SK-N-SH (cell line): ENCODE data around the gene MRPS24.

Experiments
- EP300 ChIP-seq, 2 experiments: IDR thresholded peaks; 2 replicates each; pipeline versions ENCODE4 v1.4.0 to v1.6.1; 2012; ENCODE audit warnings: borderline replicate concordance in 1 of 2, low read depth in 1 of 2, low read length in 1 of 2
- GABPA ChIP-seq: IDR thresholded peaks from 2 replicates; pipeline ENCODE4 v1.4.0; 2012; ENCODE audit warnings: low read depth, mild to moderate bottlenecking
- JUND ChIP-seq: IDR thresholded peaks from 2 replicates; pipeline ENCODE4 v1.4.0; 2012
- POLR2AphosphoS5 ChIP-seq: IDR thresholded peaks from 2 replicates; pipeline ENCODE4 v1.6.1; 2012; ENCODE audit warnings: low read depth, low read length
- RAD21 ChIP-seq: IDR thresholded peaks from 2 replicates; pipeline ENCODE4 v1.6.1; 2012; ENCODE audit warnings: mild to moderate bottlenecking, low read length
- RFX5 ChIP-seq: IDR thresholded peaks from 2 replicates; pipeline ENCODE4 v1.6.1; 2012; ENCODE audit warnings: mild to moderate bottlenecking, improper control_type of control experiment, low read length
- RXRA ChIP-seq: IDR thresholded peaks from 2 replicates; pipeline ENCODE4 v1.4.0; 2012; ENCODE audit warnings: low read depth, mild to moderate bottlenecking, borderline replicate concordance
- SMC3 ChIP-seq: IDR thresholded peaks from 2 replicates; pipeline ENCODE4 v1.6.1; 2012; ENCODE audit warnings: low read depth, low read length, improper control_type of control experiment
- YY1 ChIP-seq: IDR thresholded peaks from 2 replicates; pipeline ENCODE4 v1.4.0; 2012; ENCODE audit warnings: low read depth, mild to moderate bottlenecking
- TF ChIP-seq, protein P1 (sequence below): IDR thresholded peaks from 2 replicates; pipeline ENCODE4 v1.4.0; 2012; ENCODE audit warnings: low read depth, borderline replicate concordance
- TF ChIP-seq, protein P2 (sequence below): fragments of 200-600 bp; sonication (generic); IDR thresholded peaks from 2 replicates; pipeline ENCODE4 v1.6.1; 2017; ENCODE audit warnings: antibody characterized with exemption, mild to moderate bottlenecking, moderate library complexity
- TF ChIP-seq, protein P3 (sequence below): IDR thresholded peaks from 2 replicates; pipeline ENCODE4 v1.6.1; 2012; ENCODE audit warnings: mild to moderate bottlenecking, low read depth, low read length, moderate library complexity
- TF ChIP-seq, protein P4 (sequence below): fragments of 150-350 bp; IDR thresholded peaks from 2 replicates; pipeline ENCODE4 v1.6.1; 2017; ENCODE audit warnings: antibody characterized with exemption, low read length, low read depth, borderline replicate concordance
- TF ChIP-seq, protein P5 (sequence below): IDR thresholded peaks from 2 replicates; pipeline ENCODE4 v1.4.0; 2012; ENCODE audit warnings: low read depth

DNA sequence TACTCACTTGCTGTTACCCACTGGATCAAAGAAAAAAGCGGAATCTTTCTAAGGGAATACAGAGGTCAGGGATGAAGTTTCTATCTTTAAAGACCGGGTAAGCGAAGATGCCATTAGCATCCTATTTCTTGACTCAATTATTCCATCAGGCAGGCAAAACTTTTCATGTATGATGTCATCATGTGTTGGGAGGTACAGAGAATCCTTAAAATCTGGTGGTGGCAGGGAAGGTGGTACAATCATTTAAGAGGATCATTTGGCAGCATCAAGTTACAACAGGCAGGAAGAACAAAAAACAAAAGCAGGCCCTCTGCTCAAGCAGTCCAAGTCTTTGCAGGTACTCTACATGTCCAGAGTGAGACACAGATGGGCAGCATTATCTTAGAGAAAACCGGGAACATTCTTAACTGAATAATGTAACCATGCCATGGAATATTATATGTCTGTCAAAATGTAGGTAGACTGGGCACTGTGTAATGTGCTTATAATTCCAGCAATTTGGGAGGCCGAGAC lies 33.3 kb upstream of the MRPS24 start:
- TF ChIP-seq, protein P1, sequence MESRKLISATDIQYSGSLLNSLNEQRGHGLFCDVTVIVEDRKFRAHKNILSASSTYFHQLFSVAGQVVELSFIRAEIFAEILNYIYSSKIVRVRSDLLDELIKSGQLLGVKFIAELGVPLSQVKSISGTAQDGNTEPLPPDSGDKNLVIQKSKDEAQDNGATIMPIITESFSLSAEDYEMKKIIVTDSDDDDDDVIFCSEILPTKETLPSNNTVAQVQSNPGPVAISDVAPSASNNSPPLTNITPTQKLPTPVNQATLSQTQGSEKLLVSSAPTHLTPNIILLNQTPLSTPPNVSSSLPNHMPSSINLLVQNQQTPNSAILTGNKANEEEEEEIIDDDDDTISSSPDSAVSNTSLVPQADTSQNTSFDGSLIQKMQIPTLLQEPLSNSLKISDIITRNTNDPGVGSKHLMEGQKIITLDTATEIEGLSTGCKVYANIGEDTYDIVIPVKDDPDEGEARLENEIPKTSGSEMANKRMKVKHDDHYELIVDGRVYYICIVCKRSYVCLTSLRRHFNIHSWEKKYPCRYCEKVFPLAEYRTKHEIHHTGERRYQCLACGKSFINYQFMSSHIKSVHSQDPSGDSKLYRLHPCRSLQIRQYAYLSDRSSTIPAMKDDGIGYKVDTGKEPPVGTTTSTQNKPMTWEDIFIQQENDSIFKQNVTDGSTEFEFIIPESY, result no peak
- TF ChIP-seq, protein P2, sequence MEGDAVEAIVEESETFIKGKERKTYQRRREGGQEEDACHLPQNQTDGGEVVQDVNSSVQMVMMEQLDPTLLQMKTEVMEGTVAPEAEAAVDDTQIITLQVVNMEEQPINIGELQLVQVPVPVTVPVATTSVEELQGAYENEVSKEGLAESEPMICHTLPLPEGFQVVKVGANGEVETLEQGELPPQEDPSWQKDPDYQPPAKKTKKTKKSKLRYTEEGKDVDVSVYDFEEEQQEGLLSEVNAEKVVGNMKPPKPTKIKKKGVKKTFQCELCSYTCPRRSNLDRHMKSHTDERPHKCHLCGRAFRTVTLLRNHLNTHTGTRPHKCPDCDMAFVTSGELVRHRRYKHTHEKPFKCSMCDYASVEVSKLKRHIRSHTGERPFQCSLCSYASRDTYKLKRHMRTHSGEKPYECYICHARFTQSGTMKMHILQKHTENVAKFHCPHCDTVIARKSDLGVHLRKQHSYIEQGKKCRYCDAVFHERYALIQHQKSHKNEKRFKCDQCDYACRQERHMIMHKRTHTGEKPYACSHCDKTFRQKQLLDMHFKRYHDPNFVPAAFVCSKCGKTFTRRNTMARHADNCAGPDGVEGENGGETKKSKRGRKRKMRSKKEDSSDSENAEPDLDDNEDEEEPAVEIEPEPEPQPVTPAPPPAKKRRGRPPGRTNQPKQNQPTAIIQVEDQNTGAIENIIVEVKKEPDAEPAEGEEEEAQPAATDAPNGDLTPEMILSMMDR, result no peak
- TF ChIP-seq EP300 (IDR thresholded peaks at IDR 0.05; ENCODE audit: borderline replicate concordance in 1 of 2, low read depth in 1 of 2, low read length in 1 of 2) (no peak), RAD21 (no peak), SMC3 (no peak), RFX5 (no peak), GABPA (no peak), RXRA (no peak), JUND (no peak), YY1 (no peak), POLR2AphosphoS5 (no peak)
- TF ChIP-seq, protein P3, sequence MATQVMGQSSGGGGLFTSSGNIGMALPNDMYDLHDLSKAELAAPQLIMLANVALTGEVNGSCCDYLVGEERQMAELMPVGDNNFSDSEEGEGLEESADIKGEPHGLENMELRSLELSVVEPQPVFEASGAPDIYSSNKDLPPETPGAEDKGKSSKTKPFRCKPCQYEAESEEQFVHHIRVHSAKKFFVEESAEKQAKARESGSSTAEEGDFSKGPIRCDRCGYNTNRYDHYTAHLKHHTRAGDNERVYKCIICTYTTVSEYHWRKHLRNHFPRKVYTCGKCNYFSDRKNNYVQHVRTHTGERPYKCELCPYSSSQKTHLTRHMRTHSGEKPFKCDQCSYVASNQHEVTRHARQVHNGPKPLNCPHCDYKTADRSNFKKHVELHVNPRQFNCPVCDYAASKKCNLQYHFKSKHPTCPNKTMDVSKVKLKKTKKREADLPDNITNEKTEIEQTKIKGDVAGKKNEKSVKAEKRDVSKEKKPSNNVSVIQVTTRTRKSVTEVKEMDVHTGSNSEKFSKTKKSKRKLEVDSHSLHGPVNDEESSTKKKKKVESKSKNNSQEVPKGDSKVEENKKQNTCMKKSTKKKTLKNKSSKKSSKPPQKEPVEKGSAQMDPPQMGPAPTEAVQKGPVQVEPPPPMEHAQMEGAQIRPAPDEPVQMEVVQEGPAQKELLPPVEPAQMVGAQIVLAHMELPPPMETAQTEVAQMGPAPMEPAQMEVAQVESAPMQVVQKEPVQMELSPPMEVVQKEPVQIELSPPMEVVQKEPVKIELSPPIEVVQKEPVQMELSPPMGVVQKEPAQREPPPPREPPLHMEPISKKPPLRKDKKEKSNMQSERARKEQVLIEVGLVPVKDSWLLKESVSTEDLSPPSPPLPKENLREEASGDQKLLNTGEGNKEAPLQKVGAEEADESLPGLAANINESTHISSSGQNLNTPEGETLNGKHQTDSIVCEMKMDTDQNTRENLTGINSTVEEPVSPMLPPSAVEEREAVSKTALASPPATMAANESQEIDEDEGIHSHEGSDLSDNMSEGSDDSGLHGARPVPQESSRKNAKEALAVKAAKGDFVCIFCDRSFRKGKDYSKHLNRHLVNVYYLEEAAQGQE, result no peak
- TF ChIP-seq, protein P4, sequence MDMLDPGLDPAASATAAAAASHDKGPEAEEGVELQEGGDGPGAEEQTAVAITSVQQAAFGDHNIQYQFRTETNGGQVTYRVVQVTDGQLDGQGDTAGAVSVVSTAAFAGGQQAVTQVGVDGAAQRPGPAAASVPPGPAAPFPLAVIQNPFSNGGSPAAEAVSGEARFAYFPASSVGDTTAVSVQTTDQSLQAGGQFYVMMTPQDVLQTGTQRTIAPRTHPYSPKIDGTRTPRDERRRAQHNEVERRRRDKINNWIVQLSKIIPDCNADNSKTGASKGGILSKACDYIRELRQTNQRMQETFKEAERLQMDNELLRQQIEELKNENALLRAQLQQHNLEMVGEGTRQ, result no peak
- TF ChIP-seq, protein P5, sequence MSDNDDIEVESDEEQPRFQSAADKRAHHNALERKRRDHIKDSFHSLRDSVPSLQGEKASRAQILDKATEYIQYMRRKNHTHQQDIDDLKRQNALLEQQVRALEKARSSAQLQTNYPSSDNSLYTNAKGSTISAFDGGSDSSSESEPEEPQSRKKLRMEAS, result no peak
